OCI-LY7 (cell line): ENCODE measurements around the gene RIMS1. TPM values are rescaled to one million over a fixed set of nuclear protein-coding genes. Genes with fewer than 3 reads are reported as not detected.

Experiments
- BruUV-seq: library from RNA; stranded (reverse); fragments of 400-500 nt; replicated peaks from 2 replicates; lab custom pipeline; 2021; lab: Mats Ljungman, UMichigan
- CTCF ChIA-PET: fragments of 300-600 bp; sonication (Branson Sonifier 250); formaldehyde crosslinking; loops from one replicate; lab custom pipeline; 2022; ENCODE audit warnings: antibody characterized with exemption; ENCODE audit not compliant: unreplicated experiment; lab: Charles Lee
- POLR2A ChIA-PET: fragments of 300-600 bp; sonication (Branson Sonifier 250); formaldehyde crosslinking; loops from one replicate; lab custom pipeline; 2022; ENCODE audit warnings: antibody characterized with exemption; lab: Charles Lee
- DNase-seq: peaks from one replicate; pipeline ENCODE4 v3.0.0-alpha.2; 2015; ENCODE audit warnings: low spot score
- H2AFZ ChIP-seq: fragments of 200-600 bp; sonication (generic), shearing (Covaris generic); 2 replicates; pipeline ENCODE4 v1.6.1; 2014; ENCODE audit warnings: mild to moderate bottlenecking, antibody characterized with exemption, low read length, moderate library complexity
- H3K27ac ChIP-seq: fragments of 200-600 bp; sonication (generic); 2 replicates; pipeline ENCODE4 v1.5.1; 2014; ENCODE audit warnings: mixed run types, low read depth, mild to moderate bottlenecking, moderate library complexity, low read length, inconsistent platforms; ENCODE audit not compliant: poor library complexity, severe bottlenecking
- H3K36me3 ChIP-seq: fragments of 200-600 bp; sonication (generic); 2 replicates; pipeline ENCODE4 v1.6.1; 2014; ENCODE audit warnings: mild to moderate bottlenecking, antibody characterized with exemption, low read length, moderate library complexity, mixed read lengths; ENCODE audit not compliant: insufficient read depth
- H3K4me1 ChIP-seq: fragments of 200-600 bp; sonication (generic); 2 replicates; pipeline ENCODE4 v1.5.1; 2014; ENCODE audit warnings: mild to moderate bottlenecking, low read length; ENCODE audit not compliant: insufficient read depth, poor library complexity, severe bottlenecking
- H3K4me2 ChIP-seq: fragments of 200-600 bp; sonication (generic); 2 replicates; pipeline ENCODE4 v1.6.1; 2014; ENCODE audit warnings: mild to moderate bottlenecking, low read length
- H3K4me3 ChIP-seq: fragments of 200-600 bp; sonication (generic); 2 replicates; pipeline ENCODE4 v1.5.1; 2014; ENCODE audit warnings: mild to moderate bottlenecking, low read depth, low read length; ENCODE audit not compliant: poor library complexity, severe bottlenecking
- H3K79me2 ChIP-seq: fragments of 200-600 bp; sonication (generic); 2 replicates; pipeline ENCODE4 v1.6.1; 2016; ENCODE audit warnings: low read depth, mild to moderate bottlenecking, low read length, moderate library complexity, mixed read lengths; ENCODE audit not compliant: insufficient read depth
- H3K9me2 ChIP-seq: fragments of 200-600 bp; sonication (generic); 2 replicates; pipeline ENCODE4 v1.6.1; 2016; ENCODE audit warnings: mild to moderate bottlenecking, low read length, mixed read lengths; ENCODE audit not compliant: insufficient read depth
- H3K9me3 ChIP-seq: fragments of 200-600 bp; sonication (generic); 2 replicates; pipeline ENCODE4 v1.6.1; 2014; ENCODE audit warnings: mild to moderate bottlenecking, mixed run types, low read length, mixed read lengths
- H4K20me1 ChIP-seq: fragments of 200-600 bp; sonication (generic); 2 replicates; pipeline ENCODE4 v1.6.1; 2014; ENCODE audit warnings: mild to moderate bottlenecking, antibody characterized with exemption, low read length, moderate library complexity, mixed read lengths; ENCODE audit not compliant: insufficient read depth
- CTCF ChIP-seq: fragments of 200-600 bp; sonication (generic); conservative IDR thresholded peaks from 2 replicates; pipeline ENCODE4 v1.5.1; 2014; ENCODE audit warnings: mild to moderate bottlenecking, antibody characterized with exemption, low read length, moderate library complexity, mixed read lengths
- EZH2phosphoT487 ChIP-seq: fragments of 200-600 bp; sonication (generic); IDR thresholded peaks from 2 replicates; pipeline ENCODE4 v1.6.1; 2018; ENCODE audit warnings: low read depth, borderline replicate concordance, mild to moderate bottlenecking, mixed run types, antibody characterized with exemption, low read length, moderate library complexity, mixed read lengths
- intact Hi-C: fragments of 100-400 bp; cut with micrococcal nuclease; formaldehyde crosslinking; loops from one replicate; pipeline ENCODE4 v1.10.0; 2022; ENCODE audit not compliant: unreplicated experiment
- total RNA-seq, 2 experiments: library from RNA; depleted of rRNA in 1 of 2; stranded (reverse); fragments of >200 nt in 1 of 2; shearing (Covaris generic) in 1 of 2; gene quantifications; 2 replicates each; pipeline ENCODE4 v1.2.3, GENCODE V29; 2014 to 2022

RIMS1 gene
- total RNA-seq, 2 experiments from 2014 or later, result not detected

- ChIA-PET POLR2A (interaction anchor here (0.7 kb wide), 1 partner anchor 39 kb away, joined by 3 read pairs; no protein-coding TSS in a partner anchor), CTCF (no interaction called here)
- H3K4me1 ChIP-seq, result no peaks in the 10 kb centered on the region
- TF ChIP-seq EZH2phosphoT487 (no peak), CTCF (no peak)
- H3K27ac ChIP-seq, result no peak overlapping the region
- intact Hi-C loops, result no loop called here
- no peaks in the 10 kb centered on the region for H3K79me2 ChIP-seq
- H4K20me1 ChIP-seq, result no peaks in the 10 kb centered on the region
- no TSS peak for BruUV-seq
- H3K4me3 ChIP-seq, result no peak overlapping the region
- DNase-seq, result no peak
- no peak overlapping the region for H3K4me2 ChIP-seq
- H3K36me3 ChIP-seq, result no peaks in the 10 kb centered on the region
- no peaks in the 10 kb centered on the region for H3K9me2 ChIP-seq
- H3K9me3 ChIP-seq, result no peaks in the 10 kb centered on the region
- H2AFZ ChIP-seq, result no peak overlapping the region
Observed at GRCh38 chr6:72275888-72276287, 389.5 kb downstream of the RIMS1 start.

GRCh38 chr6:72282201-72282600, 395.9 kb downstream of the RIMS1 start:
- intact Hi-C loops, result no loop called here
- H4K20me1 ChIP-seq, result no peaks in the 10 kb centered on the region
- no peaks in the 10 kb centered on the region for H3K9me3 ChIP-seq
- TF ChIP-seq CTCF (no peak), EZH2phosphoT487 (no peak)
- no peak overlapping the region for H3K4me2 ChIP-seq
- no peaks in the 10 kb centered on the region for H3K79me2 ChIP-seq
- H3K9me2 ChIP-seq, result no peaks in the 10 kb centered on the region
- H3K36me3 ChIP-seq, result no peaks in the 10 kb centered on the region
- H3K4me1 ChIP-seq, result no peaks in the 10 kb centered on the region
- DNase-seq, result no peak
- no TSS peak for BruUV-seq
- POLR2A ChIA-PET, result no interaction called here
- H3K4me3 ChIP-seq, result no peak overlapping the region
- no peak overlapping the region for H2AFZ ChIP-seq
- no peak overlapping the region for H3K27ac ChIP-seq
- CTCF ChIA-PET, result no interaction called here

DNA sequence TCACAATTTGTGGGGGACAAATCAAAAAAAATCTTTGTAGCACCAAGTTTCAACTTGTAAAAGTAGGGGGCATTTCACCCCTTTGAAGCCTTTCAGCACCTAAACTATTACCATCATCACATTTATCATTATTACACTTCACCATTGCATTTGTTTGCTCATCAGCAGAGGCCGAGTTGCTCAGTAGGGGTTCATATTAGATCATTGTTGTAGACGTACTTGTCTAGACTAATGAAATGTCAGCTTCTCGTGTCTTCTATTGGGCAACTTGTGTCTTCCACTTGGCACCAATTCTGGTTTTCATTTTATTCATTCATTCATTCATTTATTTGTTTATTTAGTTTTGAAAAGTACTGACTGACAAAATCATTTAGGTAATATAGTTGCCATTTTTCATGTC, 397.2 kb downstream of the RIMS1 start:
- BruUV-seq, result no TSS peak
- Histone ChIP-seq H2AFZ (no peak overlapping the region), H3K36me3 (no peaks in the 10 kb centered on the region), H3K9me2 (no peaks in the 10 kb centered on the region), H3K27ac (no peak overlapping the region), H3K9me3 (no peaks in the 10 kb centered on the region), H3K4me1 (no peaks in the 10 kb centered on the region), H3K4me2 (no peak overlapping the region), H3K79me2 (no peaks in the 10 kb centered on the region), H4K20me1 (no peaks in the 10 kb centered on the region), H3K4me3 (no peak overlapping the region)
- TF ChIP-seq EZH2phosphoT487 (no peak), CTCF (no peak)
- ChIA-PET POLR2A (interaction anchor here (0.5 to 1.1 kb wide), 2 partner anchors 10 to 833 kb away, joined by 3 read pairs; no protein-coding TSS in a partner anchor), CTCF (no interaction called here)
- intact Hi-C loops, result no loop called here
- DNase-seq, result no peak
